Activated CD8-positive, alpha-beta memory T cell treated with anti-CD3 and anti-CD28 coated beads for 24 hours (primary cell): Measurements from ENCODE around the gene TANC1.

Experiments
- DNase-seq: peaks from one replicate; pipeline ENCODE4 v3.0.0-alpha.2; 2020

Gene TANC1

DNA sequence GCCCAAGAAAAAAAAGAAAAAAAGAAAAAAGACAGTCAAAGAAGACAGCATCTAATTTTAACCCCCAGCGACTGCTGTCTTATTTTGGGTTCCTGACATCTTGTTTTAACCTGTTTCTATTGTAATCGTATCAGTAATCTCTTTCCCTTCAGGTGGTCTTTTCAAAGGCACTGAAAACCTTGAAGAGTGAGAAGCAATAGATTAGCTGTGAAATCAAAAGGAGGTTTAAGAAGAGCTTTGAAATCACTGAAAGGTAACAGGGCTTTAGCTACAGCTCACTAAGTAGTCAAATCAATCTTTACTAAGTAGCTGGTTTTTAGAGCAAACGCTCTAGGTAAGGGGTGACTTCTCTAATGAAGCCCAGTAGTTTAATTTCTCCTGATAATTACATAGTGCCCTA is 5.4 kb upstream of the TANC1 start:
- DNase-seq, result no peak

DNA sequence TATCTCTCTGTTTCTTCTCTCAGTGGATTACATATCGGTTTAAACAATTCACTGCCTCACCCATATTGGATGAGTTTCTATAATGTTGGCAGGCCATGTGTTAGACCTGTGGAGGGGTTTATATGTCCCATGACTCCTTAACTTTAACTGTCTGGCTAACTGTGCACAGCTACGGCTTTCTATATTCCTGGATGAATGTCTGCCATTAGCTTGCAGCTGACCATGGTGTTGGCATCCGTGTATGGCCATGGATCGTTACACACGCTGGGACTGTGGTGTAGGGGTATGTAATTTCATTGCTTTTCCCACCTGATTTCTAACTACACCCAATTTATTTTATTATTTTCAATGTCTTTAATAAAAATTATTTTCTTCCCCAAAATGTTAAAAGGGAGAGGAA is 3.3 kb upstream of the TANC1 start:
- no peak for DNase-seq

GRCh38 chr2:158965641-158966040 is 2.8 kb upstream of the TANC1 start:
- DNase-seq, result no peak

DNA sequence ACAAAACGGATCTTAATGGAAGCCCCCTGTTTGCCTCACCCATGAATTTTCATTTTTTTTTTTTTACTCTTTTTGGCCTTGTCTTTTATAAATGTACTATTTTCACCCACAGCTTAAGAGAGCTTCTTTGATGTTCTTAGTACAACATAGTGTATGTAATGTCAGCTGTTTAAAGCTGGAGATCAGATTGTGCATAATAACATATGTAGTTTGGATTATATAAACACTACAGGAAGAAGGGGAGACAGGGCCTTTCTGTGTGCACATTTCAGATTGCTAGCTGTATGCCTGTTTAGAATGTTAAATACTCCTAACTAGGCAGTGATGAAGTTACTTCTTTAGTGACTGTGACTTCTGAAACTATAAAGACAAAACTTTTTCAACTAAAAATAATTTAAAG is 2.1 kb upstream of the TANC1 start:
- no peak for DNase-seq

GRCh38 chr2:158967114-158967730 is 1.2 kb upstream of the TANC1 start:
- DNase-seq, result no peak

- DNase-seq, result no peak
These were observed 577 bp upstream of the TANC1 start for GRCh38 chr2:158967731-158968395.

DNA sequence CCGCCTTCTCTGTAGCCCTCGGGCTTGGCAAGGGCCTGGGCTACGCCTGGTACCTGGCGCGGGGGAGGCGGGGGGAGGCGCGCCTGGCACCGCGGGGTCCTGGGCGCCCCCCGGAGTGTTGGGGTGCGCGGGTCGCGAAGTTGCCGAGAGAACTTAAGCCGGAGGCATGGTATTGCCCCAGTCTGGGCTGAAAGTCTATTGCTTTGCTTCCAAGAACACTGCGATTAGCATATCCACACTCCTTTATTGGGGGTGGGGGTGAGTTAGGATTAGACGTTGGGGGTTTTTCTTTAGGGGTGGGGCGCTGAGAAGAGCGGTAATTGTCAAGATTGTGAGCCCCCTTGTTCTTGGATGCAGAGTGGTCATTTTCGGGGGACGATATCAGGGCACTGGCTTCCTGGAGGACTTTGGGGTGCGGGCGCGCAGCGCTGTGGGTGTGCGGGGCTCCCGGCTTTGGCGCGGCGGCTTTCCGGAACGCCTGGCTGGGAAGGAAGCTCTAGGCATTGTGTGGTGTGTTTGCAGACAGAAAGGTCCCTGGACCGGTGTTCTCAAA is 798 bp downstream of the TANC1 start:
- no peak for DNase-seq

DNA sequence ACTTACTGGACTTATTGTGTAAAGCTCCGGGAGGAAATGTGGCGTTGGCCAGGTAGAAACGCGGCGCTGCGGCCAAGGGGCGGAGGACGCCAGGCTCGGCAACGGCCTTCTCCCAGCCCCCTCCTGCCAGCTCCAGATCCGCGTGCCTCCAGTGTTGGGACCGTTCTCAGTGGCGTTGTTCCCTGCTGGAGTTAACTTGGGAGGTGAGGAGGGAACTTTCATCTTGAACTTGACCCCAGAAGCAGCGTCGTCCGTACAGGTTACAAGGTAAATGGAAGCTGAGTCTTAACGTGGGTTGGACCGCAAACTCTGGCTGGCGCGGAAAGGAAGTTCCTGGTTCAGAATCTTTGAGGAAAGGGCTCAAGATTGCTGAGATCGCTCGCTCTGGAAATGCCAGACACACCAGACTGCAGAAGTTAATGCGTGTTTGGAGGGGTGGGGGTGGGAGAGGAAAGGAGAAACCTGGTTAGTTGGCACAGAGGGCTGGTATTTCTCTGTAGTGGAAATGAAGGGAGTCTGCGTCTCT is 1.3 kb downstream of the TANC1 start:
- peak; percentile 63 for DNase-seq

GRCh38 chr2:158970241-158970751 is 1.9 kb downstream of the TANC1 start:
- no peak for DNase-seq

- no peak for DNase-seq
These were observed 4.9 kb downstream of the TANC1 start for GRCh38 chr2:158973116-158973956.

- DNase-seq, result no peak
These were observed 7.0 kb downstream of the TANC1 start for GRCh38 chr2:158975271-158975921.

GRCh38 chr2:158979772-158980171 is 11.3 kb downstream of the TANC1 start:
- DNase-seq, result no peak

GRCh38 chr2:158984604-158985135 is 16.2 kb downstream of the TANC1 start:
- DNase-seq, result no peak

GRCh38 chr2:158988501-158988900 is 20.1 kb downstream of the TANC1 start:
- no peak for DNase-seq

- DNase-seq, result no peak
These were observed 20.7 kb downstream of the TANC1 start for GRCh38 chr2:158989165-158989564.

GRCh38 chr2:158990397-158991214 is 22.2 kb downstream of the TANC1 start:
- no peak for DNase-seq

- no peak for DNase-seq
These were observed 24.6 kb downstream of the TANC1 start for GRCh38 chr2:158993030-158993429.

DNA sequence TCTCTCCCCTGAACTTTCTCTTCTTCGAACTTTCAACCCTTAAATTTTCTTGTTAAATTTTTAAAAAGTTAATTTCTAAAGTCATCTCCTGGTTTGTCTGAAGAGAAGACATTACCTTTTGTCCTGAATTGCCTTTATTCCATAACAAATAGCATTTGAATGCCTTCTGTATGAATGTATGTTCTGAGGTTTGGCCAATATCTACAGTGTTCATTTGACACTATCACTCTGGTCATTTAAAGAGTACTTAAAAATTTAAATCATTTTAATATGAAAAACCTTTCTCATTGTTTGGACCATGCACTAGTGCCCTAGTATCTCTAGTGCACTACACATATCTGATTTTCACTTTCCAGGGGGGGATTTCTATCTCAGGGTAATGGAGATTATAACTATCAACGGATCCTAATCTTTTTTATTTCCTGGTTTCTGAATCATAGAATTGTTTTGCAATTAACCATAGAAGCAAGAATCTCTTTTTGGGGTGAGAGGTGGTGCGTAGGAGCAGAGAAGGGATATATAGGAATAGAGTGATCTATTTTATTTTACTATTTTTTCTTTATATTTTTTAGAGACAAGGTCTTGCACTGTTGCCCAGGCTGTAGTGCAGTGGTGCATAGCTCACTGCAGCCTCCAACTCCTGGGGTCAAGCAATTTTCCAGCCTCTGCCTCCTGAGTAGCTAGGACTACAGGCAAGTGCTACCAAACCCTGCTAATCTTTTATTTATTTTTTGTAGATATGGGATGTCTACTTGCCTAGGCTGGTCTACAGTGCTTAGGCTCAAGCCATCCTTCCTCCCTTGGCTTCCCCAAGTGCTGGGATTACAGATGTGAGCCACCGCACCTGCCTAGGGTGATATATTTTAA is 25.5 kb downstream of the TANC1 start:
- DNase-seq, result no peak

DNA sequence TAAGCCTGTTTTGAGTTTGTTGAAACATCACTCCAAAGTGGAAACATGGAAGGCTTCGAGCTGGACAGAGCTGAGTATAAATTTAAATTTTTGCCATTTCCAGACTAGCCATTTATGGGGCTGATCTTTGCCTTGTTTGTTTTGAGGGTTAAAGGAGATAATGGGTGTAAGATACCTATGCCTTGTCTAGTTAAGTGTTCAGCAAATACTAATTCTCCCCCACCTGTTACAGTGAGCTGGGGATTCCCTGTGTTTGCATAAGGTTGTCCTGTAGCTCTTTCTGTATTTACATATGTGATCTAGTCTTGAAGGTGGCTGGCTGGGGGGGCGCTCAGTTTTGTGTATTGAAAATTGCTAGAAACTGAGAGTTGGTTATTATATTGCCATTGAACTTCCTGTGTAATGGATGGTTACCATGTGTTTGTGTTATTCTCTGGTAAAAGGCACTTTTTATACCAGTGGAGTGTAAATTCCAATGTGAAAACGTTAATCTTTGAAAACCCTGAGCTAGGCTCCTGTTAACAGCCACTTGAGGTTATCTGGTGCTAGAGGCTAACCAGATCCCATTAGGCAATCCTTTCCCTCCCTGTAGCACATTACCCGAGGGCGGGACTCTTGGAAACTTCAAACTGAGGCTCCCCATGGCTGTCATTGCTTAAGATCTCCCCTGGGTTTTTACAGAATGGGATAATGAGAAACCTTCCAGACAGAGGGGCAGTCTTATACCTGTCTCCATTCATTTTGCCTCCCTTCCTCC is 26.7 kb downstream of the TANC1 start:
- no peak for DNase-seq

DNA sequence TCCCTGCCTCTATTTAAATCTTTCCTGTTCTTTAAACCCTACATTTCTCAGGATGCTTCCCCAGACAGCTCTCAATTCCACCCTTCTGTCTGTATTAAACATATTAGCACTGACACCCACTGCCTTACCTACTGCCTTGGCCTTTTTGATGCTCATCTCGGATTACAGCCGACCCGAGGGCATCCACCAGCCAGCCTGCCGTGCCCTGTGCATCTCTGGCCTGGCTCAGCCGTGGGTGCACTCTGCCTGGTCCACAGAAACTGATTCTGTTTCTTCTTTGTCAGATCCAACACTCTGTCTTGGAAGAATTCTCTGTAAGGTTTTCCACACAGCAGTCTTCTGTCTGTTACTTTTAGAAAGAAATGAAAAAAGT is 27.2 kb downstream of the TANC1 start:
- no peak for DNase-seq
